K562 (cell line): ENCODE data around the gene ZNF785. TPM values are rescaled to one million over a fixed set of nuclear protein-coding genes. Genes with fewer than 3 reads are reported as not detected.
A peak's percentile ranks its signal among the peaks of the same experiment; 100 is the strongest.

Experiments used
- ATAC-seq: fragments of 200-7000 bp; cut with Tn5 transposase; 3 replicates; pipeline ENCODE4 v1.9.1; 2020; ENCODE audit warnings: moderate library complexity
- BruUV-seq: library from RNA; stranded (reverse); fragments of 400-500 nt; replicated peaks from 2 replicates; lab custom pipeline; 2021; lab: Mats Ljungman, UMichigan
- CTCF ChIA-PET: fragments of 300-600 bp; formaldehyde crosslinking; extraction: SDS; loops from one replicate; lab custom pipeline; 2021; ENCODE audit warnings: low intra/inter-chr PET ratio; lab: Yijun Ruan, JAX
- POLR2A ChIA-PET: fragments of 300-600, 350-650 bp; sonication (Branson Sonifier 250); formaldehyde crosslinking; extraction: SDS; loops from one replicate; lab custom pipeline; 2021; ENCODE audit warnings: antibody characterized with exemption, inconsistent platforms; lab: Yijun Ruan, JAX
- DNase-seq, 4 experiments: peaks; one replicate each; pipeline versions ENCODE4 v3.0.0 to v3.0.0-alpha.2; 2011 to 2018; ENCODE audit warnings: low spot score in 3 of 4, mixed read lengths in 3 of 4; ENCODE audit errors: extremely low read depth in 1 of 4
- FAIRE-seq: peaks from 2 replicates; lab custom pipeline; 2011; peaks lifted over from hg19 to GRCh38; lab: Jason Lieb, UNC
- H2AFZ ChIP-seq: 2 replicates; pipeline ENCODE4 v1.6.0; 2011; ENCODE audit warnings: low read depth, low read length, control low read depth, inconsistent platforms
- H3K27ac ChIP-seq: fragments of 200-600 bp; 3 replicates; pipeline ENCODE4 v1.8.0; 2011; ENCODE audit warnings: low read depth, mild to moderate bottlenecking, control low read depth, inconsistent platforms, low read length, moderate library complexity, mixed read lengths; ENCODE audit errors: extremely low read depth
- H3K27me3 ChIP-seq, 2 experiments: fragments of 300-600 bp in 1 of 2; 2 replicates in 1 of 2; 3 replicates in 1 of 2; pipeline versions ENCODE4 v1.6.0 to v1.8.0; 2011; ENCODE audit warnings: inconsistent platforms in 2 of 2, low read length in 2 of 2, mild to moderate bottlenecking in 1 of 2, mixed read lengths in 1 of 2, moderate library complexity in 1 of 2; ENCODE audit not compliant: control insufficient read depth in 2 of 2, insufficient read depth in 2 of 2
- H3K36me3 ChIP-seq: fragments of 300-600 bp; 3 replicates; pipeline ENCODE4 v1.8.0; 2011; ENCODE audit warnings: mild to moderate bottlenecking, low read length, inconsistent platforms; ENCODE audit not compliant: control insufficient read depth, insufficient read depth
- H3K4me1 ChIP-seq, 2 experiments: fragments of 200-600 bp in 1 of 2; replicated peaks in 1 of 2; 2 replicates in 1 of 2; 3 replicates in 1 of 2; pipeline versions ENCODE4 v1.5.1 to v1.8.0; 2011; ENCODE audit warnings: inconsistent platforms in 2 of 2, low read length in 2 of 2, mild to moderate bottlenecking in 1 of 2, mixed read lengths in 1 of 2, moderate library complexity in 1 of 2; ENCODE audit not compliant: control insufficient read depth in 2 of 2, insufficient read depth in 2 of 2
- H3K4me2 ChIP-seq: 2 replicates; pipeline ENCODE4 v1.6.1; 2011; ENCODE audit warnings: low read length, control low read depth, inconsistent platforms, mixed read lengths; ENCODE audit not compliant: insufficient read depth
- H3K4me3 ChIP-seq: fragments of 200-600 bp; sonication (generic), shearing (Covaris generic); 2 replicates; pipeline ENCODE4 v1.5.1; 2016; ENCODE audit warnings: control low read depth, inconsistent platforms
- H3K79me2 ChIP-seq: fragments of 200-600 bp; 3 replicates; pipeline ENCODE4 v1.8.0; 2011; ENCODE audit warnings: low read length, inconsistent platforms; ENCODE audit not compliant: control insufficient read depth, insufficient read depth
- H3K9ac ChIP-seq, 2 experiments: 2 replicates each; pipeline versions ENCODE4 v1.6.0 to v1.6.1; 2011; ENCODE audit warnings: low read depth in 2 of 2, low read length in 2 of 2, control low read depth in 1 of 2, inconsistent platforms in 1 of 2, mild to moderate bottlenecking in 1 of 2, mixed read lengths in 1 of 2; ENCODE audit not compliant: insufficient read depth in 1 of 2
- H3K9me1 ChIP-seq: one replicate; pipeline ENCODE4 v1.6.0; 2011; ENCODE audit warnings: inconsistent platforms, mild to moderate bottlenecking, low read length, moderate library complexity; ENCODE audit not compliant: control insufficient read depth, insufficient read depth
- H3K9me3 ChIP-seq: replicated peaks from 2 replicates; pipeline ENCODE4 v1.5.1; 2011; ENCODE audit warnings: low read depth, low read length, inconsistent platforms; ENCODE audit not compliant: control insufficient read depth, insufficient read depth
- H4K20me1 ChIP-seq: replicated peaks from 2 replicates; pipeline ENCODE4 v1.6.1; 2011; ENCODE audit warnings: low read length, inconsistent platforms, mixed read lengths; ENCODE audit not compliant: control insufficient read depth, insufficient read depth
- CREM ChIP-seq: IDR thresholded peaks from 2 replicates; pipeline ENCODE4 v1.6.1; 2014; ENCODE audit warnings: antibody characterized with exemption, low read depth
- PRDM10 ChIP-seq: fragments of 450-650 bp; IDR thresholded peaks from 2 replicates; pipeline ENCODE4 v1.6.1; 2018; ENCODE audit not compliant: partially characterized antibody
- PREB ChIP-seq: sonication (generic); formaldehyde crosslinking; IDR thresholded peaks from 2 replicates; pipeline ENCODE4 v1.8.1; 2023; ENCODE audit warnings: mild to moderate bottlenecking, missing genetic modification reagents
- WGBS: fragments of 100-300 bp; shearing (Covaris generic); methylation state at CpG from one replicate; pipeline ENCODE4 v1.1.6; 2016; ENCODE audit warnings: low coverage, mixed read lengths; ENCODE audit not compliant: insufficient coverage; ENCODE audit errors: missing lambda C conversion rate; 5-methylcytosine and 5-hydroxymethylcytosine counted together
- in situ Hi-C: fragments of 300-500 bp; cut with MboI; formaldehyde crosslinking; loops from 4 replicates; pipeline ENCODE4 v1.15.0; 2018; ENCODE audit warnings: inconsistent platforms, mixed read lengths
- intact Hi-C: fragments of 100-400 bp; cut with micrococcal nuclease; formaldehyde crosslinking; loops from 2 replicates; pipeline ENCODE4 v1.14.2; 2022
- polyA plus RNA-seq, 8 experiments: library from polyadenylated mRNA; depleted of rRNA in 4 of 8; stranded (reverse) in 5 of 8; unstranded in 3 of 8; fragments of >200 nt; fragmentation: Nextera tagmentation in 2 of 8; fragmentation: Illumina TruSeq in 1 of 8; extraction: Ambion mirVana in 2 of 8; extraction: Trizol in 1 of 8; gene quantifications; 2 replicates each; pipeline versions ENCODE4 v1.2.1 to v1.2.3, GENCODE V29; 2011 to 2014; ENCODE audit warnings: inconsistent platforms in 1 of 8, missing spikeins in 1 of 8
- total RNA-seq, 7 experiments: library from RNA; depleted of rRNA in 6 of 7; stranded (reverse); fragments of >200 nt in 6 of 7; fragmentation: Illumina TruSeq in 2 of 7; extraction: Trizol in 2 of 7; gene quantifications; 2 replicates each; pipeline versions ENCODE4 v1.2.1 to v1.2.3, GENCODE V29; 2011 to 2021; ENCODE audit warnings: low replicate concordance in 1 of 7

The ZNF785 gene
- total and polyA plus RNA-seq, 9 of the 15 experiments (the other 6 are each of a cell fraction or from before 2014, with no cell fraction given): 0.64 to 11.0 (median 6.4) TPM

GRCh38 chr16:30533146-30533522, 52.4 kb downstream of the ZNF785 start:
- ChIA-PET POLR2A (interaction anchor here (0.5 to 4.0 kb wide), 2 partner anchors 18 to 25 kb away, joined by 3 to 31 read pairs; partner anchors contain the start of gene ZNF764), CTCF (interaction anchor here (0.8 kb wide), 1 partner anchor 96 kb away, joined by 3 read pairs; no protein-coding TSS in a partner anchor)
- H3K79me2 ChIP-seq: peaks cover 36% of the 10 kb centered on the region
- no peaks in the 10 kb centered on the region for H3K27me3 ChIP-seq
- no peaks in the 10 kb centered on the region for H4K20me1 ChIP-seq
- FAIRE-seq (no peak), ATAC-seq (no peak), DNase-seq (no peak)
- intact Hi-C loops: loop anchor here (10.0 kb wide), 1 partner anchor 162 kb away; the partner anchor contains the start of gene SRCAP
- H2AFZ ChIP-seq: no peak overlapping the region
- no peak overlapping the region for H3K4me3 ChIP-seq
- no TSS peak for BruUV-seq
- no peak overlapping the region for H3K27ac ChIP-seq
- 72% methylated on average over 7 of the region's 11 CpGs for WGBS
- no peaks in the 10 kb centered on the region; the same call in 2 of the 3 replicates for H3K36me3 ChIP-seq
- H3K4me1 ChIP-seq: peaks cover 15 to 58% of the 10 kb centered on the region in 2 experiments; a peak in 4 of 5 replicates
- no peaks in the 10 kb centered on the region for H3K9me1 ChIP-seq
- H3K9ac ChIP-seq: peak overlapping the region; percentile 80 to 91; a peak in 3 of 4 replicates
- peak overlapping the region; percentile 39 for H3K4me2 ChIP-seq
- TF ChIP-seq PREB (CRISPR knock-in tag) (no peak), PRDM10 (peak; percentile 36), CREM (peak; percentile 38)
- no peaks in the 10 kb centered on the region for H3K9me3 ChIP-seq
- in situ Hi-C loops: no loop called here
